ENCODE results near the gene MX1. TPM values are rescaled to one million over a fixed set of nuclear protein-coding genes. Genes with fewer than 3 reads are reported as not detected.
A peak's percentile ranks its signal among the peaks of the same experiment; 100 is the strongest.

The MX1 gene
- total RNA-seq, 4 donors from 2014 or later, result 20.2 to 40.3 (median 31.5) TPM

- H3K9me3 ChIP-seq, result no peaks in the 10 kb centered on the region
- TF ChIP-seq EP300 (IDR thresholded peaks at IDR 0.05) (no peak), POLR2AphosphoS5 (IDR thresholded peaks at IDR 0.05) (no peak), CTCF (IDR thresholded peaks at IDR 0.05) (no peak), POLR2A (IDR thresholded peaks at IDR 0.05) (no peak)
- H3K27ac ChIP-seq, result no peak overlapping the region
- H3K4me1 ChIP-seq, result no peaks in the 10 kb centered on the region
- no peak for ATAC-seq
- no peak overlapping the region for H3K4me3 ChIP-seq
- H3K36me3 ChIP-seq, result peaks cover 0 to 73% of the 10 kb centered on the region in 2 donors
- H3K27me3 ChIP-seq, result peaks cover 7% of the 10 kb centered on the region
Observed at GRCh38 chr21:41381731-41382130, 44.3 kb upstream of the MX1 start.

GRCh38 chr21:41387042-41387819 lies 38.8 kb upstream of the MX1 start:
- H3K4me1 ChIP-seq, result no peaks in the 10 kb centered on the region
- H3K4me3 ChIP-seq, result no peak overlapping the region
- peaks cover 7% of the 10 kb centered on the region for H3K27me3 ChIP-seq
- H3K9me3 ChIP-seq, result peaks cover 0 to 6% (median 0%) of the 10 kb centered on the region in 3 donors
- H3K27ac ChIP-seq, result peak overlapping the region in 3 of 4 donors; percentile 48 to 55 (median 55)
- peak; percentile 43 for ATAC-seq
- WGBS, 2 donors (ENCODE audit: low coverage in 1 of 2), result 79 to 87% methylated on average over 9 to 13 of the region's 14 CpGs
- no peak for TF ChIP-seq EP300 (IDR thresholded peaks at IDR 0.05)
- no peak for TF ChIP-seq POLR2AphosphoS5 (IDR thresholded peaks at IDR 0.05)
- H3K36me3 ChIP-seq, result peaks cover 0 to 38% of the 10 kb centered on the region in 2 donors

- ATAC-seq, result no peak
- Histone ChIP-seq H3K9me3 (peaks cover 0 to 6% (median 0%) of the 10 kb centered on the region in 3 donors), H3K27ac (peak overlapping the region in 3 of 4 donors; percentile 33 to 55 (median 48)), H3K36me3 (peaks cover 0 to 32% of the 10 kb centered on the region in 2 donors), H3K27me3 (peaks cover 2% of the 10 kb centered on the region), H3K4me3 (no peak overlapping the region), H3K4me1 (no peaks in the 10 kb centered on the region)
- WGBS, 2 donors (ENCODE audit: low coverage in 1 of 2), result 52 to 70% methylated on average over 2 to 8 of the region's 8 CpGs
- TF ChIP-seq CTCF (IDR thresholded peaks at IDR 0.05) (no peak), EP300 (IDR thresholded peaks at IDR 0.05) (no peak), POLR2A (IDR thresholded peaks at IDR 0.05) (no peak), POLR2AphosphoS5 (IDR thresholded peaks at IDR 0.05) (no peak)
Observed at GRCh38 chr21:41387824-41388223, 38.2 kb upstream of the MX1 start.

- Histone ChIP-seq H3K27me3 (peaks cover 1% of the 10 kb centered on the region), H3K4me1 (no peaks in the 10 kb centered on the region), H3K36me3 (peaks cover 0 to 28% of the 10 kb centered on the region in 2 donors), H3K9me3 (peaks cover 0 to 6% (median 0%) of the 10 kb centered on the region in 3 donors), H3K27ac (peak overlapping the region in 2 of 4 donors; percentile 33 to 55), H3K4me3 (no peak overlapping the region)
- TF ChIP-seq EP300 (IDR thresholded peaks at IDR 0.05) (no peak), POLR2A (IDR thresholded peaks at IDR 0.05) (no peak)
- WGBS, 2 donors (ENCODE audit: low coverage in 1 of 2), result 91 to 94% methylated on average over 5 to 13 of the region's 14 CpGs
- ATAC-seq, result no peak
Observed at GRCh38 chr21:41388259-41388658, 37.8 kb upstream of the MX1 start.

- Histone ChIP-seq H3K27ac (no peak overlapping the region), H3K4me3 (no peak overlapping the region), H3K9me3 (peaks cover 0 to 6% (median 0%) of the 10 kb centered on the region in 3 donors), H3K36me3 (peaks cover 0 to 23% of the 10 kb centered on the region in 2 donors), H3K4me1 (no peaks in the 10 kb centered on the region), H3K27me3 (peaks cover 15% of the 10 kb centered on the region)
- TF ChIP-seq POLR2AphosphoS5 (IDR thresholded peaks at IDR 0.05) (no peak), POLR2A (IDR thresholded peaks at IDR 0.05) (no peak), CTCF (IDR thresholded peaks at IDR 0.05) (no peak), EP300 (IDR thresholded peaks at IDR 0.05) (no peak)
- ATAC-seq, result no peak
- WGBS, 2 donors (ENCODE audit: low coverage in 1 of 2), result 89 to 94% methylated on average over 5 to 9 of the region's 17 CpGs
Observed at GRCh38 chr21:41390043-41390639, 35.9 kb upstream of the MX1 start.
